ENCODE measurements around the gene COX11.

DNA sequence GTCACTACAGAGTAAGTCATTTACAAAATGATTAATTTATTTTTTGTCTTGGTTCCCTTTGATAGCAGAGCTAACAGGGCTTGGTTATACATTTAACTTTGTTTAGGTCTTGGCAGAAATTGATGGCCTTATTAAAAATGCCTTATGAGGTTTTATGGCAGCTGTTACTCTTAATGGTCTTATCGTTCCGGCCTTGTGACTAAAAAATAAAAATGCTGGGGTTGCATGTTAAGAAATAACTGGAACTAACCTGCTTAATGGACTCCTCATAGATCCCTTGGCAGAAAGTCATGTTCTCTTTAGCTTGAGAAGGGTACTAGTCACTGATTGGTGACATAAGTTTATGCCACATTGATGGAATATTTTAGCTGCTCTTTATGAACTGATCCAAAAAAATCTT lies 18.3 kb downstream of the COX11 start:
- TF ChIP-seq, protein P1, sequence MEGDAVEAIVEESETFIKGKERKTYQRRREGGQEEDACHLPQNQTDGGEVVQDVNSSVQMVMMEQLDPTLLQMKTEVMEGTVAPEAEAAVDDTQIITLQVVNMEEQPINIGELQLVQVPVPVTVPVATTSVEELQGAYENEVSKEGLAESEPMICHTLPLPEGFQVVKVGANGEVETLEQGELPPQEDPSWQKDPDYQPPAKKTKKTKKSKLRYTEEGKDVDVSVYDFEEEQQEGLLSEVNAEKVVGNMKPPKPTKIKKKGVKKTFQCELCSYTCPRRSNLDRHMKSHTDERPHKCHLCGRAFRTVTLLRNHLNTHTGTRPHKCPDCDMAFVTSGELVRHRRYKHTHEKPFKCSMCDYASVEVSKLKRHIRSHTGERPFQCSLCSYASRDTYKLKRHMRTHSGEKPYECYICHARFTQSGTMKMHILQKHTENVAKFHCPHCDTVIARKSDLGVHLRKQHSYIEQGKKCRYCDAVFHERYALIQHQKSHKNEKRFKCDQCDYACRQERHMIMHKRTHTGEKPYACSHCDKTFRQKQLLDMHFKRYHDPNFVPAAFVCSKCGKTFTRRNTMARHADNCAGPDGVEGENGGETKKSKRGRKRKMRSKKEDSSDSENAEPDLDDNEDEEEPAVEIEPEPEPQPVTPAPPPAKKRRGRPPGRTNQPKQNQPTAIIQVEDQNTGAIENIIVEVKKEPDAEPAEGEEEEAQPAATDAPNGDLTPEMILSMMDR (IDR thresholded peaks at IDR 0.05): no peak
- TF ChIP-seq POLR2AphosphoS5 (IDR thresholded peaks at IDR 0.05): no peak
- no peak for TF ChIP-seq POLR2A (IDR thresholded peaks at IDR 0.05)
- TF ChIP-seq EP300 (IDR thresholded peaks at IDR 0.05): no peak
